C4-2B (cell line): ENCODE results near the gene RABL3.

Experiments
- H3K27ac ChIP-seq: fragments of 450-650 bp; 2 replicates; pipeline ENCODE4 v1.5.1; 2017
- CTCF ChIP-seq: fragments of 450-650 bp; conservative IDR thresholded peaks from 2 replicates; pipeline ENCODE4 v1.5.1; 2017; ENCODE audit warnings: mild to moderate bottlenecking
- ZFX ChIP-seq: fragments of 450-650 bp; IDR thresholded peaks from 2 replicates; pipeline ENCODE4 v1.6.1; 2017

Gene RABL3

GRCh38 chr3:120652281-120652680 is 90.0 kb downstream of the RABL3 start:
- no peak overlapping the region for H3K27ac ChIP-seq
- TF ChIP-seq ZFX (no peak), CTCF (no peak)

GRCh38 chr3:120650311-120650710 is 92.0 kb downstream of the RABL3 start:
- H3K27ac ChIP-seq: peak overlapping the region; percentile 33; the same call in 1 of the 2 replicates
- TF ChIP-seq ZFX (no peak), CTCF (no peak)

- TF ChIP-seq CTCF (no peak), ZFX (no peak)
- H3K27ac ChIP-seq: peak overlapping the region; percentile 9; the same call in 1 of the 2 replicates
Measured at GRCh38 chr3:120649830-120650233, 92.5 kb downstream of the RABL3 start.

- no peak overlapping the region for H3K27ac ChIP-seq
- no peak for TF ChIP-seq ZFX
- no peak for TF ChIP-seq CTCF
Measured at GRCh38 chr3:120648290-120648689, 94.0 kb downstream of the RABL3 start.

GRCh38 chr3:120646771-120647432 is 95.4 kb downstream of the RABL3 start:
- H3K27ac ChIP-seq: no peak overlapping the region
- no peak for TF ChIP-seq ZFX
- TF ChIP-seq CTCF: no peak

GRCh38 chr3:120645083-120645845 is 97.1 kb downstream of the RABL3 start:
- TF ChIP-seq CTCF (no peak), ZFX (no peak)
- H3K27ac ChIP-seq: no peak overlapping the region

- TF ChIP-seq CTCF (no peak), ZFX (no peak)
- H3K27ac ChIP-seq: no peak overlapping the region
Measured at GRCh38 chr3:120642368-120642948, 99.9 kb downstream of the RABL3 start.
